GM19324 (cell line): ENCODE results near the gene NLRP1.

Experiments used
- ATAC-seq: cut with Tn5 transposase; IDR thresholded peaks from one replicate; pipeline ENCODE4 v1.9.1; 2021; ENCODE audit warnings: mild to moderate bottlenecking, moderate library complexity; ENCODE audit not compliant: unreplicated experiment, low FRiP score

NLRP1 gene

GRCh38 chr17:5584383-5585286, at the start of gene NLRP1:
Gene NLRP1, minus strand, starts transcription at chr17:5584509. Its CDS starts 552 bp downstream, at chr17:5583957.
- peak; percentile 86 for ATAC-seq

GRCh38 chr17:5631958-5632590, 47.8 kb upstream of the NLRP1 start:
- no peak for ATAC-seq

DNA sequence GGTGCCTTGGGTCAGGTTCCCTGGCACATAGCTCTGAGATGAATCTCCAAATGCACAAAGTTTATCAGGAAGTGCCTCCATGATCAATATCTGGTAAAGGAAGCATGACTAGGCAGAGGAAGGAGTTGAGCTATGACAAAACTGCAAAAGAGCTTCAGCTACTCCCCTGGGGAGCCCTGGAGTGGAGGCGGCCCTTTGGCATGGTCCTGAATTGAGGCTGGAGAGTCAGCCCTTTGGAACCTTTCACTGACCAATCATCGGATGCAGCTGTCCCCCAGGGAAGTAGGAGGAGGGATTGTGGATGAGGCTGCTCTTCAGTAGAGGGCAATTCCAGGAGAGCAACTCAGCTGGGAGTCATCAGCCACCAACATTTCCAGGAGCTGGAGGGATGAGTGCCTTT, 46.1 kb upstream of the NLRP1 start:
- no peak for ATAC-seq

- ATAC-seq: no peak
Observed at GRCh38 chr17:5629128-5629527, 44.8 kb upstream of the NLRP1 start.

GRCh38 chr17:5628262-5628661, 44.0 kb upstream of the NLRP1 start:
- no peak for ATAC-seq

DNA sequence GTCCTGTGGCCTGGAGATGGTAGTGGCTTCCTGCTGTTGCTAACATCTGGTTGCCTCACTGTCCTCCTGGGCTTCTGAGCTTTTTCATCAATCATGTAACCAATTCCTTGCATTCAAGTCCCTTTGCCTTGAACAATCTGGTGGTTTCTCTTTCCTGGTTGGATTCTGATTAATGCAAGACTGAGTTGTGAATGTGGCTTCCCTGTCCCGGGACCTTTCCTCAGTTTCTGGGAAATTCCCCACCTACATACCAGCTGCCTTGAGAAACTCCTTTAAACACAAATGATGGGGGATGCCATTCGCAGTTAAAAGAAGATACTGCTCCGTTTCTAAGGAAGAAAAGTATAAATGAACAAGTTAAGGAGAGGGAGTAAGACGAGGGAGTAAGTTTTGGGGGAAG, 39.9 kb upstream of the NLRP1 start:
- ATAC-seq: no peak

DNA sequence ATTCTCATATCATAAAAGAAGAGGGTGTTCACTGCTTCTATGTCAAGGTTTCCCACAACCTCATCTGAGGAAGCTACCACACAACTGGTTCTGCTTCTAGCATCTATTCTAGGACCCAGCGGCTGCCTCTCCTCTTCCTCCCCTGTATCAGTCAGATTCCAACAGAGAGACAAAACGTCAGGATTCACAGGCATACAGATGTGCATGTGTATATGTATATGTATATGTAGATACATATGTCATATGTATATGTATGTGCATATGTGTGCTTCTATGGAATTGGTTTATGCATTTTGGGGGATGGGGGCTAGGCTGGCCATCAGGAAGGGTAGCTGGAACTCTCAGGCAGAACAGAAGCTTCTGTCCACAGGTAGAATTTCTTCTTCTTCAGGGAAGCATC, 37.4 kb upstream of the NLRP1 start:
- no peak for ATAC-seq

DNA sequence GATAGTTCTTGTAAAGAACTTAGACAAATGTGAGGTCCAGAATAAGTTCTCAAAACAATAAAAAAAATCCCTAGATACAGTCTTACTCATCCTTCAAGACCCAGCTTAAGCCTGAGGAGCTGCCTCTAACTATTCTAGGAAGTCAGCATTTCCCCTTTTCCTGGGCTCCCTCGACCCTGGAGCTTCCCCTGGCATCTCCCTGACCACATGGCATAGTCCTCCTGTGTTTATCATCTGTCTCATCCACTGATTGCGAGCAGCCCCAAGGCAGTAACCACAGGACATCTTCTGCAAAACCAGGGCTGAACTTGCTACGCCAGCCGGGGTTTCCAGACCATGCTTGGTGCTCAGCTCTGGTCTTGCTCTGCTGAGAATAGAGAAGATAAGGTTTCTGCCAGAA, 36.7 kb upstream of the NLRP1 start:
- ATAC-seq: no peak

DNA sequence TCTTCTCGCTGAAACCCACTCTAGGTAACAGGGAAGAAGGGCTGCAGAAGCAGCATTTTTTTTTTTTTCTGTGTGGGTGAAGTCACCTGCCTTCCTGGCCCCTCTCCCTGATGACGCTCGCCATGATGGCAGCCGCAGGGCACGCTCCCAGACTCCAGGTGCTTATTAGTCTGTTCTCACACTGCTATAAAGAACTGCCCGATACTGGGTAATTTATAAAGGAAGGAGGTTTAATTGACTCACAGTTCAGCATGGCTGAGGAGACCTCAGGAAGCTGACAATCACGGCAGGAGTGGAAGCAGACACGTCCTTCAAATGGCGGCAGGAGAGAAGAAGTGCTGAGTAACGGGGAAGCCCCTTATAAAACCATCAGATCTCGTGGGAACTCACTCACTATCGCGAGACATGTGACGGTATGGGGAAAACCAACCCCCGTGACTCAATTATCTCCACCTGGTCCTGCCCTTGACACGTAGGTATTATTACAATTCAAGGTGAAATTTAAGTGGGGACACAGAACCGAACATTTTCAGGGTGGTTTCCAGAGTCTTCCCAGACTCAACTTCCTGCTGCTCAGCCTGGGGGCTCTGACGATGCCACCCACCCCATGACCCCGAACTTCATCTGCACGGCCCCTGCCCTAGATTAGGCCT, 34.9 kb upstream of the NLRP1 start:
- no peak for ATAC-seq

- no peak for ATAC-seq
Observed at GRCh38 chr17:5618476-5618875, 34.2 kb upstream of the NLRP1 start.

DNA sequence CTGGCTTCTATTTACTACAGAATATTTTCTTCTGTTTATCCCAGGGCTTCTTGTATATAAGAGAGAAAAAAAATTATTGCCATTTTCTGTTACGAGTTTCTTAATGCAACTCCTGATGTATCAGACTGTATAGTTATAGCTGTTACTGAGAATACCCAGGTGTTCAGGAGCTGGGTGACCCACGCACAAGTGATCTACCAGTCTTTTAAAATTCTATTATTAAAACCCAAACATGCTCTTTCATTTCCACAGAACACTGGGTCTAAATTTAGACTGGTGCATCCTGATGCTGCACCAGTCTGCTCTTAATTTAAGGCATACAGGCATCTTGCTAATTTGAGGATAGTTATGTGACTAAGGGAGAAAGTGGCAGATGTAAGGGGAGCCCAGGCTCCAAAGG, 31.2 kb upstream of the NLRP1 start:
- ATAC-seq: no peak

- no peak for ATAC-seq
Observed at GRCh38 chr17:5610956-5611355, 26.6 kb upstream of the NLRP1 start.

GRCh38 chr17:5608399-5609112, 24.2 kb upstream of the NLRP1 start:
- ATAC-seq: no peak

GRCh38 chr17:5607946-5608345, 23.6 kb upstream of the NLRP1 start:
- ATAC-seq: no peak

DNA sequence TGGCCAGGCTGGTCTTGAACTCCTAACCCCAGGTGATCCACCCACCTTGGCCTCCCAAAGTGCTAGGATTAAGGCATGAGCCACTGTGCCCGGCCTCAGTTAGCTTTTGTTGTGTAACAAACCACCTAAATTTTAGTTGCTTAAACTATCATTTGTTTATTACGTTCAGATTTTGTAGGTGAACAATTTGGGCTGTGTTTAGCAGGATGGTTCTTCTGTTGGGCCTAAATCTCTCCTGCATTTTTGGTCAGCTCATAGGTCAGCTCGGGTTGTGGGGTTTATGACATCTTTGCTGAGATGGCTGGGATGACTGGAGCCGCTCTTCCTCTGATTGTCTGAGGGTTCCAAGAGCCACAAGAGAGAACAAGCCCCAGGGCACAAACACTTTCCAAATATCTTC, 21.1 kb upstream of the NLRP1 start:
- no peak for ATAC-seq

GRCh38 chr17:5600041-5600440, 15.7 kb upstream of the NLRP1 start:
- ATAC-seq: no peak

GRCh38 chr17:5598457-5598856, 14.1 kb upstream of the NLRP1 start:
- ATAC-seq: no peak

- no peak for ATAC-seq
Observed at GRCh38 chr17:5596421-5596820, 12.1 kb upstream of the NLRP1 start.

- ATAC-seq: no peak
Observed at GRCh38 chr17:5595831-5596230, 11.5 kb upstream of the NLRP1 start.

- ATAC-seq: no peak
Observed at GRCh38 chr17:5592382-5592781, 8.1 kb upstream of the NLRP1 start.

DNA sequence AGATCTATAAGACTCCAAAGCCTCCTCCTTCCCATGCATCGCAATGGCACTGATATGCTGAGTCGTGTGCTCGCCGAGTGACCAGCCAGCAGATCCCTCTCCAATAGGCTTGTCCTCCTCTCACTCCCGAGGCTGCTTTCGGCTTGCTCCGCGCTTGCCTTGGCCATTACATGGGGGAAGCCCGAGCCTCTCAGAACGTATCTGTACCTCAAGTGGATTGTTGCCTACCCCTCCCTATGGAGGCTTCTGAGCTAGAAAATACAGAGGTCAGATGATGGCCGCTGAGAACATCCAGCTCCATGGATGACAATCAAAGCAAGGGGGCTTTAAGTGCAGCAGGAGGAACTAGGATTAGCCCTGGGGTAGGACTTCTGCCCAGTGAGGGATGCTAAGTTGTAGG, 7.7 kb upstream of the NLRP1 start:
- no peak for ATAC-seq
